Measurements from ENCODE around the gene CLEC1B.
A peak's percentile ranks its signal among the peaks of the same experiment; 100 is the strongest.
"Not testable (repeated sequence)": the region's sequence is repeated elsewhere in the genome, so short reads cannot be mapped to it uniquely, and the experiment has no call there.

The CLEC1B gene

DNA sequence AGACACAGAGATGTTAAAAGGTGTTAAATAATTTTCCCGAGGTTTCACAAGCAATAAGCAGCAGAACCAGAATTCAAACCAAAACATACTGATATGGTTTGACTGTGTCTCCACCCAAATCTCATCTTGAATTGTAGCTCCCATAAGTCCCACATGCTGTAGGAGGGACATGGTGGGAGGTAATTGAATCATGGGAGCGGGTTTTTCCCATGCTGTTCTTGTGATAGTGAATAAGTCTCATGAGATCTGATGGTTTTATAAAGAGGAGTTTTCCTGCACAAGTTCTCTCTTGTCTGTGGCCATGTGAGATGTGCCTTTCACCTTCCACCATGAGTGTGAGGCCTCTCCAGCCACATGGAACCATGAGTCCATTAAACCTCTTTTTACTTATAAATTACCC is 24.2 kb downstream of the CLEC1B start:
- not testable (repeated sequence) for DNase-seq (ENCODE audit: low read depth)

GRCh38 chr12:9973949-9974348 is 25.0 kb downstream of the CLEC1B start:
- DNase-seq (ENCODE audit: low read depth) = no peak

DNA sequence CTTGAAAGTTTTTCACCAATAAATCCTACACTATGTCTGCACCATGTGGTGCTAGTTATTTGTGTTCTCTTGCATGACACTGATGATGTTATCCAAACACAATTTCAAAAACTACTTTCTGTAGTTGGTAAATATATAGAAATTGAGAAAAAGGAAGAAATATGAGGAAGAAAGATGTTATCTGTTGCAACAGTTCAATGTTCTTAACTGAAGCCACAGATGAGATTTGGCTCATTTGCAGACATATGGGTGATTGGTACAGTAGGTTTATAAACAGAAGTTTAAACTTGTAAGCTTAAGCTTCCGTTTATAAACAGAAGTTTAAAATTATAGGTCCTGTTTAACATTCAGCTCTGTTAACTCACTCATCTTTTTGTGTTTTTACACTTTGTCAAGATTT is 27.7 kb downstream of the CLEC1B start, which contains the start of gene CLEC12A:
TSS of gene CLEC12A (plus strand) at position 229 of the 400 bp plus-strand sequence. CDS start 188 bp downstream, outside the sequence.
- no peak for DNase-seq (ENCODE audit: low read depth)

GRCh38 chr12:9969673-9970072 is 29.2 kb downstream of the CLEC1B start:
- no peak for DNase-seq (ENCODE audit: low read depth)

GRCh38 chr12:9961901-9962300 is 37.0 kb downstream of the CLEC1B start:
- no peak for DNase-seq (ENCODE audit: low read depth)

DNA sequence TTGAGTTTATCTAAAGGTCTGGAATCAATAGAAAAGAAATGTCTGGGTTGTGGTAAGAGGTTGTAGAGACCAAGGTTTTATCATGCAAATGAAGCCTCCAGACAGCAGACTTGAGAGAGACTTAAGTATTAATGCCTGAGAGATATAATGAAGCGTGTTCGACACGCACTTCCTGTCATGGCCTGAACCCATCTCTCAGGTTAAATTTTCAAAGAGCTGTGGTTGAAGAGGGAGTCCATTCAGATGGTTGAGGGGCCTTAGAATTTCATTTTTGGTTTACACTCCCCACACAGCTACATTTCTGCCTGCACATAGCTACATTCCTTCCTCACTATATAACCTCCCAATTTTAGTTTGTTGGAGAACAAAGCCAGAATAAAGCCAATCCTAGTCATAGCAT is 37.8 kb downstream of the CLEC1B start:
- DNase-seq (ENCODE audit: low read depth) = no peak

DNA sequence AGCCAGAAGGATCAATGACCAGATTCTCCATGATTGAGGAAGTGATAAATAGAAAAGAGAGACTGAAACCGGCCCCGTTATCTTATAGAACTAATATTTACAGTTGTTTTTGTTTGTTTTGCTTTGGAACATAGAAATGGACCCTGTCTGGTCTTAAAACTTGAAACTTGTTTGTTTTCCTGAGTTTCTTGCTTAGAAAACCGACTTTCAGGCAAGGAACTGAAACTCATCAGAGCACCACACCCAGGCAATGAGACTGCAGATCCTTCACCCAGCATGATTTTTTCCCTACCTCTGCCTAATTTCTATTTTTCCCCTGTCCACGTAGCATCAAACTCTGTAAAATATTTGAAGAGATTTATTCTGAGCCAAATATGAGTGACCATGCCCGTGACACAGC is 38.3 kb downstream of the CLEC1B start:
- DNase-seq (ENCODE audit: low read depth) = no peak

DNA sequence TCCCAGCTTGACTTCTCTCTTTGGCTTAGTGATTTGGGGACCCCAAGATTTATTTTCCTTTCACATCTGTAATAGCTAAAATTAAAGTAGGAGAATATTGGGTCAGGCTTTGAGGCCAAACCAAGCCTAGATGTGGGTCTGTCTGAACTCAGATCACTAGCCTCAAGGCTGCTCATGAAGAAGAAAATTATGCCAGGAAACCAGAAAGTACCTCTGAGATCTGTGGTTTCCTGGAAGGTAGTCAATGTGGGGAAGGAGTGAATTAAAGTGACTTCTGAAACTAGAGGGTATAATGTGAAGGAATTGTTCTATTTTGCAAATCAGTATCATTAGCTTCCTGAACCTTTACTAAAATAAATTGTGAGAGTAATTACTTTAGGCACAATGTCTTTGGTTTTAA is 41.1 kb downstream of the CLEC1B start:
- no peak for DNase-seq (ENCODE audit: low read depth)

DNA sequence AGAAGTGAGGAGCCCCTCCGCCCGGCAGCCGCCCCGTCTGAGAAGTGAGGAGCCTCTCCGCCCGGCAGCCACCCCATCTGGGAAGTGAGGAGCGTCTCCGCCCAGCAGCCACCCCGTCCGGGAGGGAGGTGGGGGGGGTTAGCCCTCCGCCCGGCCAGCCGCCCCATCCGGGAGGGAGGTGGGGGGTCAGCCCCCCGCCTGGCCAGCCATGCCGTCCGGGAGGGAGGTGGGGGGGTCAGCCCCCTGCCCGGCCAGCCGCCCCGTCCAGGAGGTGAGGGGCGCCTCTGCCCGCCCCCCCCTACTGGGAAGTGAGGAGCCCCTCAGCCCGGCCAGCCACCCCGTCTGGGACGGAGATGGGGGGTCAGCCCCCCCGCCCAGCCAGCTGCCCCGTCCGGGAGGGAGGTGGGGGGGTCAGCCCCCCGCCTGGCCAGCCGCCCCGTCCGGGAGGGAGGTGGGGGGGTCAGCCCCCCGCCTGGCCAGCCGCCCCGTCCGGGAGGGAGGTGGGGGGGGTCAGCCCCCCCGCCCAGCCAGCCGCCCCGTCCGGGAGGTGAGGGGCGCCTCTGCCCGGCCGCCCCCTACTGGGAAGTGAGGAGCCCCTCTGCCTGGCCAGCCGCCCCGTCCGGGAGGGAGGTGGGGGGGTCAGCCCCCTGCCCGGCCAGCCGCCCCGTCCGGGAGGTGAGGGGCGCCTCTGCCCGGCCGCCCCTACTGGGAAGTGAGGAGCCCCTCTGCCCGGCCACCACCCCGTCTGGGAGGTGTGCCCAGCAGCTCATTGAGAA is 45.8 kb downstream of the CLEC1B start:
- DNase-seq (ENCODE audit: low read depth) = not testable (repeated sequence)

DNA sequence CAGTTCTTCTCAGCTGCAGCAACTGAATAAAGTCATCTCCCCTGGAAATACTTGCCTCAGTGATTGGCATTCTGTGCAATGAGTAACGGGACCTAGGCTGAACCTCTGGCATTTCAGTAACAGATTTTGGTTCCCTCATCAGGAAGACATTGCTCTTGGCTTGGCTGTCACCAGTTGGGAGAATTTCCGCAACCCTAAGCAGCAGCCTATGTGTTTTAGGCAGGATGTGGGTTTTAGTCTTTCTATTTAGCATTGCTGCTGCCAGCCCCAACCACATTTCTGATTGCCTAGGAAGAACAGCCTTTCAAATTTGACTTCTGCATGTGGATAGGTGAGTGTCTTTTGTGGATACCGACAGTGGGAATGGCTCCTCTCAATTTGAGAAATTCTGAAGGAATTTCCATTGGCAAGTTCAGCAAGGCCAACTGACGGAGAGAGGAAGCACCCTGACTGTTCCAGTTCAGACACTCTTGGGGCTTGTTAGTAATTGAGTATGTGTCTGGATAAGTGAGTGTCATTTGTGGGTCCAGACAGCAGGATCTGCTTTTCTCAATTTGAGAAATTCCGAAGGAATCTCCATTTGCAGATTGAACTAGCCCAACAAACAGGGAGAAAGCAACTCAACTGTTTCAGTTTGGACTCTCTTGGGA is 47.8 kb downstream of the CLEC1B start:
- peak; percentile 6 for DNase-seq (ENCODE audit: low read depth)

DNA sequence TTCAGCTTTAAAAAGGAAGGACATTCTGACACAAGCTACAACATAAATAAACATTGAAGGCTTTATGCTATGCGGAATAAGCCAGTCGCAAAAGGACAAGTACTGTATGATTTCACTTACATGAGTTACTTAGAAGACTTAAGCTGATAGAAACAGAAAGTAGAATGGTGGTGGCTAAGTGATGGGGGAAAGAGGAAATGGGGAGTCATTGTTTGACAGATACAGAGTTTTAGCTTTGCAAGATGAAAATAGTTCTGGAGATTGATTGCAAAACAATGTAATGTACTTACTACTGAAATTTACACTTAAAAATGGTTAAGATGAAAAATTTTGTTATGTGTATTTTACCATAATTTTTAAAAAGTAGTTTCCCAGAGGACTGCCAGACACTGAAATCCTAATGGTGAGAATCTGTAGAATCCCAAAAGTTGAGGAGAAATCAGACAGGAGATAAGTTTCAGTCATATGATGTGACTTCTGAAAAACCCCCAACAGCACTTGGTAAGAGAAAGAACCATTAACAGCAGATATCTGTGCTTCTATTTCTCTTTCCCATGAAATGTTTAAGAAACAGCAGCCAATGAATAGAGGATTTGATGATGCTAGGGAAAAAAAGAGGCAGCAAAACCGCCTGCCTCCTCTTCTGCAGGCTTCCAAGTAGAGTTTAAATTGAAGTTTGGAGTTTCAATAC is 50.2 kb downstream of the CLEC1B start:
- DNase-seq (ENCODE audit: low read depth) = no peak

DNA sequence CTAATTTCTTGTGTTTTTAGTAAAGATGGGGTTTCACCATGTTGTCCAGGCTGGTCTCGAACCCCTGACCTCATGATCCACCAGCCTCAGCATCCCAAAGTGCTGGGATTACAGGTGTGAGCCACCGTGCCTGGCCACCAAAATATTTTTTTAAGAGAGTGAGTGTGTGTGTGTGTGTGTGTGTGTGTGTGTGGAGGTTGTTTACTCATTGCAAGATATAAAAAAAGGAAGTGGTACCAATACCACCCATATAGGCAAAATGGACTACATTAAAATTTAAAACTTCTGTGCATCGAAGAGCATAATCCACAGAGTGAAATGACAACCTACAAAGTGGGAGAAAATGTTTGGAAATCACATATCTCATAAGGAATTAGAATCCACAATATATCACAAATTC is 51.2 kb downstream of the CLEC1B start:
- no peak for DNase-seq (ENCODE audit: low read depth)

DNA sequence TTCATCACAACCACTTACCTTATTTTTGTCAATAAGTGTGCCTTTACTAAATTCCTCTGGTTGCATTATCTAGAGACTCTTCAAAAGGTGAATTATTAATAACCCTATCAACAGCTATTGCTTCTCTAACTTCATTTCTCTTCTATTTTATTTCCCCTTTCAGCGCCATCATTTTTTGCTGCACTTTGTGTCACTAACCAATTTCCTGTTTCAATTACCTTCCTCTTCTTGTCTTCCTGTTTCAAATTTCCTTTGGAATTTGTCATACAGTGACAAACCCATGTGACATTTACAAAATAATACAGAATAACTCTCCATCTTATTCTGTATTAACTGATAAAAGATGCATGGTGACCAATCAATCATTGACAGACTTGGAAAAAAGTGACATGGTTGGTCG is 54.5 kb downstream of the CLEC1B start:
- no peak for DNase-seq (ENCODE audit: low read depth)

- DNase-seq (ENCODE audit: low read depth) = no peak
Measured at GRCh38 chr12:9943240-9943639, 55.7 kb downstream of the CLEC1B start.
